Subcutaneous adipose tissue (tissue), 4 donors: ENCODE results near the gene NCAPG2. TPM values are rescaled to one million over a fixed set of nuclear protein-coding genes. Genes with fewer than 3 reads are reported as not detected.

Source experiments
- CTCF ChIP-seq: fragments of 450-650 bp; IDR thresholded peaks from one replicate; pipeline ENCODE4 v1.5.1; 2016; ENCODE audit warnings: low read depth, mild to moderate bottlenecking, control low read depth, antibody characterized with exemption, moderate library complexity
- total RNA-seq, 4 donors: library from RNA; depleted of rRNA; stranded (reverse); fragments of >200 nt; gene quantifications; one replicate each; pipeline ENCODE4 v1.1.0, GENCODE V29; 2016

Gene NCAPG2
- total RNA-seq, 4 donors from 2014 or later: 8.2 to 13.4 (median 11.3) TPM

- TF ChIP-seq CTCF: no peak
These were observed 86.9 kb downstream of the NCAPG2 start for GRCh38 chr7:158617737-158618128.

GRCh38 chr7:158616050-158616449, 88.6 kb downstream of the NCAPG2 start:
- no peak for TF ChIP-seq CTCF

GRCh38 chr7:158614700-158615099, 89.9 kb downstream of the NCAPG2 start:
- no peak for TF ChIP-seq CTCF

GRCh38 chr7:158613481-158613880, 91.1 kb downstream of the NCAPG2 start:
- no peak for TF ChIP-seq CTCF

GRCh38 chr7:158612546-158612945, 92.1 kb downstream of the NCAPG2 start:
- no peak for TF ChIP-seq CTCF

- no peak for TF ChIP-seq CTCF
These were observed 93.1 kb downstream of the NCAPG2 start for GRCh38 chr7:158611541-158611940.

- TF ChIP-seq CTCF: no peak
These were observed 95.2 kb downstream of the NCAPG2 start for GRCh38 chr7:158609313-158609974.
